Activated CD8-positive, alpha-beta memory T cell treated with anti-CD3 and anti-CD28 coated beads for 36 hours (primary cell): ENCODE results near the gene ZRANB2. TPM values are rescaled to one million over a fixed set of nuclear protein-coding genes. Genes with fewer than 3 reads are reported as not detected.

Source experiments
- CTCF ChIA-PET: fragments of 350-600 bp; sonication (Branson Sonifier 250); formaldehyde crosslinking; loops from one replicate; lab custom pipeline; 2021; ENCODE audit warnings: antibody characterized with exemption; lab: Charles Lee
- POLR2A ChIA-PET: fragments of 350-600 bp; sonication (Branson Sonifier 250); formaldehyde crosslinking; loops from one replicate; lab custom pipeline; 2021; ENCODE audit warnings: antibody characterized with exemption; lab: Charles Lee
- total RNA-seq, 2 experiments: library from RNA; stranded (reverse); gene quantifications; one replicate each; pipeline ENCODE4 v1.2.3, GENCODE V29; 2021

ZRANB2 gene
- total RNA-seq, 2 experiments from 2014 or later = 103 TPM

DNA sequence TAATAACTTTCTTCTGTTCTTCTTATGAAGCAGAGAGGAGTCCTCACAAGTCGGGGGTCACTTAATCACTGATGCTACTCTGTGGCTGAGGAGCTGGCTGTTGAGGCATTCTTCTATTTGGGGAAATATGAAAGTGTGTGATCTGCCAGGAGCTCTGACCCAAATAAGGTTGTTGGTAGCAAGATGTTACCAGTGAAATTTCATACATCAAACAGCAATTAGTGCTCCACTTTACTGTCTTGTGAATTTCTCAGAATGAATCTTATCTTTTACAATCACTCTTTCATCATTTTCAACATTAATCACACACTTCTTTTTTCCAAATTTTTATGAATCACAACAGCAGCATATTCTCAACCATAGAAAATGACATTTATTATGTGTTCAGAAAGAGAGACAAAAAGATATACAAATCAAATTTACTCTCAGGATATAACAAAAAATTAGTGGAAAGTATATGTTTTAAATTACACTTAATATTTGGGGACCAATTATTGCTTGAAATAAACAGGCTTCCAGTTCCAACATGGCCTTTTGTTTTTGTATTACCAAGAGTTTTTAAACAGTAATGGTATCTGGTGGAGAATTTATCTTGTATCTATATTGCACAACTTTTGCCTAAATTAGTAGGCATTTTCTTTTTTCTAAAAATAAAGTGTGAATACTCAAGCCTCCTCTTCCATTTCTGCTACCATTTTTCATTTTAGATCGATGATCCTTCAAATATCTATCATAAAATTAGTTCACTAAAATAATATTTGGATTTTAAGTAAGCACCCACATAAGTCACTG lies 42.8 kb downstream of the ZRANB2 start:
- CTCF ChIA-PET = no interaction called here
- POLR2A ChIA-PET = no interaction called here

- CTCF ChIA-PET = interaction anchor here (0.6 kb wide), 1 partner anchor 829 kb away, joined by 3 read pairs; no protein-coding TSS in a partner anchor
- POLR2A ChIA-PET = no interaction called here
Observed at GRCh38 chr1:71037066-71037465, 43.8 kb downstream of the ZRANB2 start.

DNA sequence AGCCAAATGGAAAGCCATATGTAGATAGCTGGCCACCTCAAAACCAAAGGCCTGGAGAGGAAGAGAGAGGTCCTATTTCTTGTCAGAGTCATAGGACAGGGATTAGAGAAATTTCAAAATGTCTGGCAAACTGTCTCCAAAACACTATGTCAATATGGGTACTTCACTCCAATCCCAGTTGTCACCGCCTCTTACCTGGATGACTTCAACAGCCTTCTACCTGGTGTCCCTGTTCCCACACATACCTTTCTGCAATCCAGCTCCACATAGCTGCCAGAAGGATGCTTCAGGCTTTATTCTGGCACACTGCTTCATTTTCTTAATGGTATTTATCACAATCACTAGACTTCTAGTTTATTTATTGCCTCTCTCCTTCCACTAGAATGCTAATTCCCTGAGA lies 47.7 kb downstream of the ZRANB2 start:
- ChIA-PET POLR2A (no interaction called here), CTCF (no interaction called here)

GRCh38 chr1:71031426-71031825 lies 49.4 kb downstream of the ZRANB2 start:
- ChIA-PET POLR2A (no interaction called here), CTCF (no interaction called here)

DNA sequence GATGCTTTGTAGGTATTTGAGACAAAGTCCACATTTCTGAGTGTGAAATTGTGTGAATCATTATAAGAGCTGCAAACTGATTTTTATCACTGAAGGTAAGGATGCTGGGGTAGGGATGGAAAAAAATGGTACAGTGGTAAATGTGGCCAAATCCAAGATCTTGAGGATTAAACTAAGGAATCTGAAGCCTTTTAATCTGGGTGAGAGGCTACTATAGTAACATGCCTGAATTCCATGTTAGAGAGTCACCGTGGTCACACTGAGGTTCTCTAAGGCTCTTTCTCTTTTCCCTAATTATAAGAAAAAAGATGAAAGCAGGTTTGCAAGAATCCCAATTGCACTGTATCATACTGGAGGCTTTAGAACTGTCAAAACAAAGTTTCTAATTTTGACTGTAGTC lies 50.8 kb downstream of the ZRANB2 start:
- ChIA-PET POLR2A (no interaction called here), CTCF (no interaction called here)

- CTCF ChIA-PET = no interaction called here
Observed at GRCh38 chr1:71028981-71029380, 51.9 kb downstream of the ZRANB2 start.

DNA sequence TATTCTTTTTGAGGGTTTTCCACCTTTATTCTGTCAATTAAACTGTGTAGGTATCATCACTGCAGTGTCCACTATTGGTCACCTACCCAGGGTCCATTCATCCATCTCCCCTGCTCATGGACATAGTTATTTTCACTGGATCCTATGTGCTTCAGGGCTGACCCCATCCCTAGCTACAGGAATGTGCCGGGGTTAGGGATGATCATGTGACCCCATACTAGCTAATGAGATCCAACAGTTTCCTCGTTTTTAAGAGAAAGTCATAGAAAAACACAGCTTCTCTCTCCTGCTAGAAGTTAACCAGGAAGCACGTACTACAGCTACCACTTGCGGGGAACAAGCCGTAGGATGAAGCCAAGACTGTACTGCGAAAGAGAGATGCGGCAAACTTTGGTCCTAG lies 52.8 kb downstream of the ZRANB2 start:
- ChIA-PET POLR2A (no interaction called here), CTCF (no interaction called here)

More at GRCh38 chr1:71028981-71029380, 51.9 kb downstream of the ZRANB2 start:
- POLR2A ChIA-PET = no interaction called here

- ChIA-PET POLR2A (no interaction called here), CTCF (no interaction called here)
Observed at GRCh38 chr1:71026093-71026492, 54.7 kb downstream of the ZRANB2 start.

DNA sequence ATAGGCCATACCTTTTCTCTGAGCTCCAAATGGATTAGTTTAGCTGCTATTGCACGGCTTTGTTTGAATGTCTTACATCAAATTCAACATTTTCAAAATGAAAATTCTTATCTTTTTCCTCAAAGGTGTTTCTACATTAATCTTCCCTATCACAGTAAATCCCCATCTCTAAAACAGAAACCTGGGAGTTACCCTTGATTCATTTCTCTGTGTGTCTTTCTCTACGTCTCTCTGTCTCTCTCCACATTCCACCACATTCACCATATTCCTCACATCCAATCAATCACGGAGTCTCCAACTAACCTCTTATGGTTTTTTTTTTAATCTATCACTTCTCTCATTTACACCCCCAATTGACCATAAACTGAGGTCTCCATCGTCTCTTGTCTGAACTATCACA lies 57.3 kb downstream of the ZRANB2 start:
- ChIA-PET POLR2A (no interaction called here), CTCF (no interaction called here)

DNA sequence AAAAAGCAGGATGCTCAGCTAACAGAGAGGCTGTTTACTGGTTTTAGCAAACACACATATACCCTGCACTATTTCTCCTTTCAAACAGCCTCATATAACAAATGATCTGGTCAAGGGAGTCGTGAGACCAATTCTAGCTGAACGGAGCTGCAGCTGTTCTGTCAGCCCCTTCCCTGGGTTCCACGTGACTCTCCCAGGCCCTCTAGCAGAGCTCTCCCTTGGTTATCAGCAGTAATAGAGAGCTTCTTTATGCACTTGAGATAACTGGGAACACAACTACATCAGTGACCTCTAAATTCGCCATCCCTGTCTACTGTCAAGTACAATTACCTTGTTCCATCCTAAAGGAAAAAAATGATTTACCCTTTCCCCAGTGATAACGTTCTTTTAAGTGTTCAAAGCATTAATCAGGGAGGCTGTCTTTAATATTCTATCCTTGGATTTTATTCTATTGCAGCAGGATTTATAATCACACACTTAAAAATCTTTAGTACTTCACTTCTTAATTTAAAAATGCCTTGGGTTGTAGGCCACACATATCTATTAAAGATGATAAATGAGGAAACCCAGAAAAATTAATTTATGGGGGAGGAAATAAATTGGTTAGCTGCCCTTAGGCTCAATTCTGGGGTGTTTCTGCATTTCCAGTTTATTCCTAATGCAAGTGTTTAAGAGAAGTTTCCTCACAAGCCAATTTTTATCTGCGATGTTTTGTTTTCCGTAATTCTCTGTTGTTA lies 61.4 kb downstream of the ZRANB2 start:
- ChIA-PET POLR2A (no interaction called here), CTCF (no interaction called here)

DNA sequence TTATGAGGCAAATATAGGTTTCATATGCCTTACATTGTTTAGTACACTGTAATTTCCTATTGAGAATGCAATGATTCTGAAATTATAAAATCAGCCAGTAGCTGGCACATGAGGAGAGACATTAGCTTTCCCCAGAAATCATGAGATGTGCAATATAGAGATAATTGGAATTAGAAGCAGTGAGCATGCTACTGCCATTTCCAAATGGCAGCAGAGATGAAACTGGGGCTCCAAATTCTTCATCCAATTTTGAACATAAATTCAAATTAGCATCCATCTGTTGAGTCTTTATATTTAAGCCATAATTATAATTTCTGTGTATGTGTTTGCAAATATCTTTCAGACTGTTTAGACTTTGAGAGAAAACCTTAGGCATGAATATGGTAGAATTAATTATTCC lies 62.0 kb downstream of the ZRANB2 start:
- POLR2A ChIA-PET = no interaction called here
- CTCF ChIA-PET = no interaction called here

DNA sequence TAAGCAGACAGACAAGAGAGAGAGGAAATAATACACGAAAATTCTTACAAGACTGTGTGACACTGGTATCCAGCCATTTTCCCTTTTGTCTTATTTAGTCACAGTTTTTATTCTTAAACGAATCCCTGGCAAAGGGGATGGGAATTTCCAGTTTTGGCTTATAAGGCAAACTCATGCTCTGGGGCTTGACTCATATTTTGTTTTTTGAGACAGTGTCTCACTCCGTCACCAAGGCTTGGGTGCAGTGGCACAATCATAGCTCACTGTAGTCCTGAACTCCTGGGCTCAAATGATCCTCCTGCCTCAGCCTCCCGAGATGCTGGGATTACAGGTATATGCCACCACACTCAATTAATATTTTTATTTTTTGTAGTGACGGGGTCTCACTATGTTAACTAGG lies 65.1 kb downstream of the ZRANB2 start:
- ChIA-PET POLR2A (no interaction called here), CTCF (interaction anchor here (0.6 kb wide), 1 partner anchor 179 kb away, joined by 3 read pairs; no protein-coding TSS in a partner anchor)

- POLR2A ChIA-PET = no interaction called here
- CTCF ChIA-PET = no interaction called here
Observed at GRCh38 chr1:71014178-71014579, 66.7 kb downstream of the ZRANB2 start.

Other genes with a start within 250 kb of the ZRANB2 start
- not detected for gene PTGER3, start 33.2 kb downstream of the ZRANB2 start, total RNA-seq